Measurements from ENCODE around the gene LCMT1. TPM values are rescaled to one million over a fixed set of nuclear protein-coding genes. Genes with fewer than 3 reads are reported as not detected.
"Not testable (repeated sequence)": the region's sequence is repeated elsewhere in the genome, so short reads cannot be mapped to it uniquely, and the experiment has no call there.

Gene LCMT1
- total RNA-seq, 1 experiment from 2014 or later, result 67.1 TPM

- no peaks in the 10 kb centered on the region for H3K36me3 ChIP-seq (ENCODE audit: low read depth)
- H3K9me2 ChIP-seq (ENCODE audit: insufficient read depth), result no peaks in the 10 kb centered on the region
- peaks cover 6% of the 10 kb centered on the region for H4K20me1 ChIP-seq (ENCODE audit: insufficient read depth)
- H3K79me2 ChIP-seq (ENCODE audit: low read depth), result peaks cover 14% of the 10 kb centered on the region; the same call in 1 of the 2 replicates
- TF ChIP-seq EZH2 (IDR thresholded peaks at IDR 0.05; ENCODE audit: low read depth) (no peak), CTCF (conservative IDR thresholded peaks at IDR 0.05) (no peak)
- peaks cover 5% of the 10 kb centered on the region; the same call in 1 of the 2 replicates for H3K4me1 ChIP-seq (replicated peaks; ENCODE audit: insufficient read depth)
- intact Hi-C loops (cut with micrococcal nuclease; ENCODE audit: unreplicated experiment), result no loop called here
- ChIA-PET POLR2A (ENCODE audit: unreplicated experiment) (no interaction called here), CTCF (no interaction called here)
- H3F3A ChIP-seq (ENCODE audit: insufficient read depth, low read depth), result peaks cover 6% of the 10 kb centered on the region; the same call in 1 of the 2 replicates
- H3K4me3 ChIP-seq, result no peak overlapping the region
- no peak overlapping the region for H3K27ac ChIP-seq
- H3K4me2 ChIP-seq, result no peak overlapping the region
- BruUV-seq (replicated peaks), result no TSS peak
- DNase-seq, result no peak
- H3K27me3 ChIP-seq (ENCODE audit: insufficient read depth, low read depth), result no peaks in the 10 kb centered on the region
- no peaks in the 10 kb centered on the region for H3K9me3 ChIP-seq (ENCODE audit: insufficient read depth, low read depth)
- no peak overlapping the region for H2AFZ ChIP-seq
These were observed 10.5 kb downstream of the LCMT1 start for GRCh38 chr16:25121824-25122600.

GRCh38 chr16:25124503-25124902, 13.0 kb downstream of the LCMT1 start:
- no peak for DNase-seq
- H3K4me2 ChIP-seq, result no peak overlapping the region

GRCh38 chr16:25126086-25126666, 14.6 kb downstream of the LCMT1 start:
- Histone ChIP-seq H3K79me2 (ENCODE audit: low read depth) (peaks cover 19% of the 10 kb centered on the region), H4K20me1 (ENCODE audit: insufficient read depth) (peaks cover 14% of the 10 kb centered on the region)
- H3K4me3 ChIP-seq; H3K9me2 ChIP-seq (ENCODE audit: insufficient read depth); POLR2A ChIA-PET (ENCODE audit: unreplicated experiment); H3F3A ChIP-seq (ENCODE audit: insufficient read depth, low read depth); H2AFZ ChIP-seq; BruUV-seq (replicated peaks); H3K36me3 ChIP-seq (ENCODE audit: low read depth); H3K27me3 ChIP-seq (ENCODE audit: insufficient read depth, low read depth); DNase-seq; H3K4me2 ChIP-seq; H3K4me1 ChIP-seq (replicated peaks; ENCODE audit: insufficient read depth); H3K9me3 ChIP-seq (ENCODE audit: insufficient read depth, low read depth); H3K27ac ChIP-seq: not testable (repeated sequence)
- intact Hi-C loops (cut with micrococcal nuclease; ENCODE audit: unreplicated experiment), result loop anchor here (1.0 kb wide), 1 partner anchor 71 kb away; no protein-coding TSS in a partner anchor
- CTCF ChIA-PET, result interaction anchor here (0.7 to 1.0 kb wide), 2 partner anchors 99 to 111 kb away, joined by 3 to 20 read pairs; partner anchors contain the start of gene ARHGAP17

More at GRCh38 chr16:25124503-25124902, 13.0 kb downstream of the LCMT1 start:
- Histone ChIP-seq H2AFZ (no peak overlapping the region), H3K4me3 (no peak overlapping the region), H3K27me3 (ENCODE audit: insufficient read depth, low read depth) (no peaks in the 10 kb centered on the region), H3K9me2 (ENCODE audit: insufficient read depth) (no peaks in the 10 kb centered on the region), H3K36me3 (ENCODE audit: low read depth) (no peaks in the 10 kb centered on the region; the same call in 1 of the 2 replicates), H3K79me2 (ENCODE audit: low read depth) (peaks cover 19% of the 10 kb centered on the region), H3F3A (ENCODE audit: insufficient read depth, low read depth) (peaks cover 6% of the 10 kb centered on the region; the same call in 1 of the 2 replicates), H3K4me1 (replicated peaks; ENCODE audit: insufficient read depth) (peaks cover 9% of the 10 kb centered on the region; the same call in 1 of the 2 replicates), H4K20me1 (ENCODE audit: insufficient read depth) (peaks cover 14% of the 10 kb centered on the region), H3K27ac (no peak overlapping the region), H3K9me3 (ENCODE audit: insufficient read depth, low read depth) (no peaks in the 10 kb centered on the region)
- ChIA-PET POLR2A (ENCODE audit: unreplicated experiment) (no interaction called here), CTCF (interaction anchor here (0.6 kb wide), 1 partner anchor 163 kb away, joined by 5 read pairs; no protein-coding TSS in a partner anchor)
- intact Hi-C loops (cut with micrococcal nuclease; ENCODE audit: unreplicated experiment), result no loop called here
- BruUV-seq (replicated peaks), result no TSS peak
- TF ChIP-seq EZH2 (IDR thresholded peaks at IDR 0.05; ENCODE audit: low read depth), result no peak
- TF ChIP-seq CTCF (conservative IDR thresholded peaks at IDR 0.05), result no peak

All from PC-9 (cell line).